ENCODE data around the gene CCDC28B. TPM values are rescaled to one million over a fixed set of nuclear protein-coding genes. Genes with fewer than 3 reads are reported as not detected.

Gene CCDC28B
- polyA plus RNA-seq, 2 of the 4 experiments (the other 2 are of a cell fraction), result 1.2 to 4.4 TPM

DNA sequence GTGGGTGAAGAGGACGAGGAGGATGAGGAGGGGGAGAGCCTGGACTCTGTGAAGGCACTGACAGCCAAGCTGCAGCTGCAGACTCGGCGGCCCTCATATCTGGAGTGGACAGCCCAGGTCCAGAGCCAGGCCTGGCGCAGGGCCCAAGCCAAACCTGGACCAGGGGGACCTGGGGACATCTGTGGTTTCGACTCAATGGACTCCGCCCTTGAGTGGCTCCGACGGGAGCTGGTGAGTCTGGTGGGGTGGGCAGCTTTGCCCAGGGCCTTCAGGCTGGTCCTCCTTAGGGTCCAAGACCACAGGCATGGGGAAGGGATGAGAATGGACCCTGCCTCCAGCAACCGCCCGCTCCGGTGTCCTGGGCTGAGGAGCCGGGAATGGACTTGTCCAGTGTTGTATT, 47.1 kb downstream of the CCDC28B start (continued):
- no peak for TF ChIP-seq HOXB13 (CRISPR knock-in tag; IDR thresholded peaks at IDR 0.05; ENCODE audit: low read depth)
- TF ChIP-seq, protein P1, sequence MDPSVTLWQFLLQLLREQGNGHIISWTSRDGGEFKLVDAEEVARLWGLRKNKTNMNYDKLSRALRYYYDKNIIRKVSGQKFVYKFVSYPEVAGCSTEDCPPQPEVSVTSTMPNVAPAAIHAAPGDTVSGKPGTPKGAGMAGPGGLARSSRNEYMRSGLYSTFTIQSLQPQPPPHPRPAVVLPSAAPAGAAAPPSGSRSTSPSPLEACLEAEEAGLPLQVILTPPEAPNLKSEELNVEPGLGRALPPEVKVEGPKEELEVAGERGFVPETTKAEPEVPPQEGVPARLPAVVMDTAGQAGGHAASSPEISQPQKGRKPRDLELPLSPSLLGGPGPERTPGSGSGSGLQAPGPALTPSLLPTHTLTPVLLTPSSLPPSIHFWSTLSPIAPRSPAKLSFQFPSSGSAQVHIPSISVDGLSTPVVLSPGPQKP (IDR thresholded peaks at IDR 0.05; ENCODE audit: low read depth, low read length), result no peak
- no peak for TF ChIP-seq RARB (CRISPR knock-in tag; IDR thresholded peaks at IDR 0.05)

DNA sequence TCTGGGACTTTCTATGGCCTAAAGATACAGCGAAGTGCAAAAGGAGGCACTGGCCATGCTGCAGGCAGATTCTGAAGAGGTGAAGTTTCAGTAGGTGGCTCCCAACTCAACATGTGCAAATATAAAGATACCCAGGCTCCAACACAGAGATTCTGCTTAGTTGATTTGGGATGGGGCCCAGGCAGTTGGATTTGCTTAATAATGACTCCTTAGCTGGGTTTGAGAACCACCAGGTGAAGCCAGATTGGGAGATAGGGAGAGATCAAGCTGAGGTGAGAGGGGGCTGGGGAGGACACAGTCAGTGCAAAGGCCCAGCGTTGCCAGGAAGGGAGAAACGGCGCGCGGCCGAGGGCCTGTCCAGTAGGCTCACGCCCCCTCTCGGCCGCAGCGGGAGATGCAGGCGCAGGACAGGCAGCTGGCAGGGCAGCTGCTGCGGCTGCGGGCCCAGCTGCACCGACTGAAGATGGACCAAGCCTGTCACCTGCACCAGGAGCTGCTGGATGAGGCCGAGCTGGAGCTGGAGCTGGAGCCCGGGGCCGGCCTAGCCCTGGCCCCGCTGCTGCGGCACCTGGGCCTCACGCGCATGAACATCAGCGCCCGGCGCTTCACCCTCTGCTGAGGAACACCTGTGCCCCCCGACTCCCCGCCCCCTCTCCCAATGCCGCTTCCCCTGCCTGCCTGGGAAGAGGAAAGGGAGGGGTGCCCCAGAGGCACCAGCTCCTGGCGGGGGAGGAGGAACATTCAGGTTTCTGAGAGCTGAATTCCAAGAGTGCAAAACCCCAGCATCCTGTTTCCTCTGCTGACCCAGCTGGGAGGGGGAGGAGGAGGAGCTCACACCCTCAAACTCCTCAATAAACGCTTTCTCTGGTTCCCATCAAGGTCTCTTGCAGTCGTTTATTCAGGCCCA, 47.8 kb downstream of the CCDC28B start:
- POLR2A ChIA-PET, result interaction anchor here (0.9 kb wide), 1 partner anchor 26 kb away, joined by 3 read pairs; the partner anchor contains the start of genes EIF3I and TMEM234
- 25% methylated on average over 10 of the region's 31 CpGs for WGBS (ENCODE audit: missing lambda C conversion rate)
- Histone ChIP-seq H3K4me3 (no peak overlapping the region), H3K9me3 (no peaks in the 10 kb centered on the region), H3K4me1 (peaks cover 3% of the 10 kb centered on the region; the same call in 1 of the 3 replicates), H3K27ac (peak overlapping the region in 1 of 2 experiments; percentile 57; a peak in 2 of 6 replicates), H3K4me2 (0 out of 3 replicates have a peak overlapping the region, but pooled peaks have one; percentile 20)
- TF ChIP-seq, protein P1 (IDR thresholded peaks at IDR 0.05; ENCODE audit: low read depth, low read length), result no peak
- TF ChIP-seq SMC3 (IDR thresholded peaks at IDR 0.05), result peak; percentile 58
- TF ChIP-seq HOXB13 (CRISPR knock-in tag; IDR thresholded peaks at IDR 0.05; ENCODE audit: low read depth), result no peak
- no peak for TF ChIP-seq ZNF302 (CRISPR knock-in tag; IDR thresholded peaks at IDR 0.05)
- TF ChIP-seq, protein P2, sequence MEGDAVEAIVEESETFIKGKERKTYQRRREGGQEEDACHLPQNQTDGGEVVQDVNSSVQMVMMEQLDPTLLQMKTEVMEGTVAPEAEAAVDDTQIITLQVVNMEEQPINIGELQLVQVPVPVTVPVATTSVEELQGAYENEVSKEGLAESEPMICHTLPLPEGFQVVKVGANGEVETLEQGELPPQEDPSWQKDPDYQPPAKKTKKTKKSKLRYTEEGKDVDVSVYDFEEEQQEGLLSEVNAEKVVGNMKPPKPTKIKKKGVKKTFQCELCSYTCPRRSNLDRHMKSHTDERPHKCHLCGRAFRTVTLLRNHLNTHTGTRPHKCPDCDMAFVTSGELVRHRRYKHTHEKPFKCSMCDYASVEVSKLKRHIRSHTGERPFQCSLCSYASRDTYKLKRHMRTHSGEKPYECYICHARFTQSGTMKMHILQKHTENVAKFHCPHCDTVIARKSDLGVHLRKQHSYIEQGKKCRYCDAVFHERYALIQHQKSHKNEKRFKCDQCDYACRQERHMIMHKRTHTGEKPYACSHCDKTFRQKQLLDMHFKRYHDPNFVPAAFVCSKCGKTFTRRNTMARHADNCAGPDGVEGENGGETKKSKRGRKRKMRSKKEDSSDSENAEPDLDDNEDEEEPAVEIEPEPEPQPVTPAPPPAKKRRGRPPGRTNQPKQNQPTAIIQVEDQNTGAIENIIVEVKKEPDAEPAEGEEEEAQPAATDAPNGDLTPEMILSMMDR (IDR thresholded peaks at IDR 0.05), result peak; percentile 66
- TF ChIP-seq EHMT2 (IDR thresholded peaks at IDR 0.05; ENCODE audit: low read depth), result no peak
- TF ChIP-seq CEBPB (IDR thresholded peaks at IDR 0.05), result no peak
- TF ChIP-seq RAD21 (conservative IDR thresholded peaks at IDR 0.05 in 1 of 2, IDR thresholded peaks at IDR 0.05 in 1 of 2), result peak; percentile 47 to 56
- CTCF ChIA-PET, result interaction anchor here (0.6 to 7.7 kb wide), 31 partner anchors 9 to 177 kb away, joined by 3 to 96 read pairs (median 4); partner anchors contain the start of gene CCDC28B
- ATAC-seq (peak; percentile 90 to 95), FAIRE-seq (no peak), DNase-seq (ENCODE audit: low read depth in 1 of 2, low spot score in 1 of 2) (peak; percentile 72 to 74)

DNA sequence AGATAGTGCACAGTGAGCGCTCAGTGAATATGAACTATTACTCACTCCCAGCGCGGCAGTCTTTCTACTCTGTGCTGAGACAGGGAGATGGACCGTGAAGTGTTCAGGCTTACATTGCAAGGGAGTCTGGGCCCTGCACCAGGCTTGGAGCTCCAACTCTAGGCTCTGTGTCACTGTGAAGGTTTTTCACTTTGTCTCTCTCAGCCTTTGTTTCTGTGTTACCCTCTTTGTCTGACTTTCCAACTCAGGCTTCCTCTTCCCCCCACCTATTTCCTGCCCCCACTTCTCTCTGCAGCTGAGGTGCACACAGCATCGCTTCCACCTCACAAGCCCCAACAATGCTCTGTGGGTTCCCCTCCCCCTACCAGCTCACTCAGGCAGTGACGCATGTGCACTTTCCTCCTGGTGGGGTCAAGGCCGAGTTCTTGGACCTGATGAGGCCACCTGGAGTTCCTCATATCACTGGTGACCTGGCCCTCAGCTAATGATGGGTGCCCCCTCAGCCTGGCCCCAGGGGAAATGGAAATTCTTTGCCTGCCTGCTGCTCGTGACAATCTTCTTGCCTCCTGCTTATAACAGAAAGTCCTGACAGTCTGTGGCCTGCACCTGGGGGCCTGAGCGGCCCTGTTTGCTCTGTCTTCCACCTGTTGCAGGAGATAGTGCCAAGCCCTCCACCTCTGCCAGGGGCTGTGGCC, 49.6 kb downstream of the CCDC28B start:
- WGBS (ENCODE audit: missing lambda C conversion rate), result 79% methylated on average over 8 of the region's 9 CpGs
- Histone ChIP-seq H3K9me3 (no peaks in the 10 kb centered on the region), H3K4me3 (no peak overlapping the region), H3K27ac (no peak overlapping the region), H3K4me1 (peaks cover 3% of the 10 kb centered on the region; the same call in 1 of the 3 replicates), H3K4me2 (no peak overlapping the region)
- ATAC-seq (no peak), FAIRE-seq (no peak), DNase-seq (ENCODE audit: low read depth in 1 of 2, low spot score in 1 of 2) (no peak)
- ChIA-PET POLR2A (no interaction called here), CTCF (interaction anchor here (0.7 to 7.7 kb wide), 7 partner anchors 9 to 67 kb away, joined by 3 to 96 read pairs (median 6); no protein-coding TSS in a partner anchor)
- TF ChIP-seq RNF2 (IDR thresholded peaks at IDR 0.05; ENCODE audit: borderline replicate concordance, low read depth) (no peak), TP53 (CRISPR knock-in tag; IDR thresholded peaks at IDR 0.05) (no peak), ZC3H11A (IDR thresholded peaks at IDR 0.05) (no peak), JUN (IDR thresholded peaks at IDR 0.05) (no peak), FOXS1 (CRISPR knock-in tag; IDR thresholded peaks at IDR 0.05) (no peak), FOSB (CRISPR knock-in tag; IDR thresholded peaks at IDR 0.05) (no peak), SREBF2 (IDR thresholded peaks at IDR 0.05) (no peak), EHMT2 (IDR thresholded peaks at IDR 0.05; ENCODE audit: low read depth) (no peak), NR3C1 (IDR thresholded peaks at IDR 0.05) (no peak), HOXA7 (CRISPR knock-in tag; IDR thresholded peaks at IDR 0.05) (no peak), CHD4 (IDR thresholded peaks at IDR 0.05; ENCODE audit: borderline replicate concordance) (no peak)
- TF ChIP-seq, protein P3, sequence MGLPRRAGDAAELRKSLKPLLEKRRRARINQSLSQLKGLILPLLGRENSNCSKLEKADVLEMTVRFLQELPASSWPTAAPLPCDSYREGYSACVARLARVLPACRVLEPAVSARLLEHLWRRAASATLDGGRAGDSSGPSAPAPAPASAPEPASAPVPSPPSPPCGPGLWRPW (IDR thresholded peaks at IDR 0.05), result no peak
- TF ChIP-seq, protein P4, sequence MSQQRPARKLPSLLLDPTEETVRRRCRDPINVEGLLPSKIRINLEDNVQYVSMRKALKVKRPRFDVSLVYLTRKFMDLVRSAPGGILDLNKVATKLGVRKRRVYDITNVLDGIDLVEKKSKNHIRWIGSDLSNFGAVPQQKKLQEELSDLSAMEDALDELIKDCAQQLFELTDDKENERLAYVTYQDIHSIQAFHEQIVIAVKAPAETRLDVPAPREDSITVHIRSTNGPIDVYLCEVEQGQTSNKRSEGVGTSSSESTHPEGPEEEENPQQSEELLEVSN (IDR thresholded peaks at IDR 0.05; ENCODE audit: borderline replicate concordance, low read depth), result no peak
- TF ChIP-seq, protein P5, sequence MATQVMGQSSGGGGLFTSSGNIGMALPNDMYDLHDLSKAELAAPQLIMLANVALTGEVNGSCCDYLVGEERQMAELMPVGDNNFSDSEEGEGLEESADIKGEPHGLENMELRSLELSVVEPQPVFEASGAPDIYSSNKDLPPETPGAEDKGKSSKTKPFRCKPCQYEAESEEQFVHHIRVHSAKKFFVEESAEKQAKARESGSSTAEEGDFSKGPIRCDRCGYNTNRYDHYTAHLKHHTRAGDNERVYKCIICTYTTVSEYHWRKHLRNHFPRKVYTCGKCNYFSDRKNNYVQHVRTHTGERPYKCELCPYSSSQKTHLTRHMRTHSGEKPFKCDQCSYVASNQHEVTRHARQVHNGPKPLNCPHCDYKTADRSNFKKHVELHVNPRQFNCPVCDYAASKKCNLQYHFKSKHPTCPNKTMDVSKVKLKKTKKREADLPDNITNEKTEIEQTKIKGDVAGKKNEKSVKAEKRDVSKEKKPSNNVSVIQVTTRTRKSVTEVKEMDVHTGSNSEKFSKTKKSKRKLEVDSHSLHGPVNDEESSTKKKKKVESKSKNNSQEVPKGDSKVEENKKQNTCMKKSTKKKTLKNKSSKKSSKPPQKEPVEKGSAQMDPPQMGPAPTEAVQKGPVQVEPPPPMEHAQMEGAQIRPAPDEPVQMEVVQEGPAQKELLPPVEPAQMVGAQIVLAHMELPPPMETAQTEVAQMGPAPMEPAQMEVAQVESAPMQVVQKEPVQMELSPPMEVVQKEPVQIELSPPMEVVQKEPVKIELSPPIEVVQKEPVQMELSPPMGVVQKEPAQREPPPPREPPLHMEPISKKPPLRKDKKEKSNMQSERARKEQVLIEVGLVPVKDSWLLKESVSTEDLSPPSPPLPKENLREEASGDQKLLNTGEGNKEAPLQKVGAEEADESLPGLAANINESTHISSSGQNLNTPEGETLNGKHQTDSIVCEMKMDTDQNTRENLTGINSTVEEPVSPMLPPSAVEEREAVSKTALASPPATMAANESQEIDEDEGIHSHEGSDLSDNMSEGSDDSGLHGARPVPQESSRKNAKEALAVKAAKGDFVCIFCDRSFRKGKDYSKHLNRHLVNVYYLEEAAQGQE (IDR thresholded peaks at IDR 0.05), result no peak

Data from A549 (cell line).